Measurements from ENCODE around the gene MITF.

Gene MITF

GRCh38 chr3:69985266-69985665, 246.0 kb downstream of the MITF start:
- FAIRE-seq: no peak

- FAIRE-seq: no peak
Measured at GRCh38 chr3:69986419-69986818, 247.2 kb downstream of the MITF start.

- FAIRE-seq: no peak
Measured at GRCh38 chr3:69987833-69988232, 248.6 kb downstream of the MITF start.

- FAIRE-seq: no peak
Measured at GRCh38 chr3:69993757-69994156, 254.5 kb downstream of the MITF start.

- no peak for FAIRE-seq
Measured at GRCh38 chr3:69994919-69995318, 255.7 kb downstream of the MITF start.

GRCh38 chr3:69997631-69998307, 258.5 kb downstream of the MITF start:
- FAIRE-seq: no peak

GRCh38 chr3:69998759-69999139, 259.5 kb downstream of the MITF start:
- FAIRE-seq: no peak

GRCh38 chr3:69999140-70000027, 260.1 kb downstream of the MITF start, which contains the start of gene SAMMSON:
Gene SAMMSON, plus strand, starts transcription at chr3:69999733.
- FAIRE-seq: no peak

GRCh38 chr3:70000028-70000410, 260.8 kb downstream of the MITF start:
- no peak for FAIRE-seq

- no peak for FAIRE-seq
Measured at GRCh38 chr3:70000563-70001081, 261.4 kb downstream of the MITF start.

GRCh38 chr3:70003119-70003518, 263.9 kb downstream of the MITF start:
- no peak for FAIRE-seq

- FAIRE-seq: no peak
Measured at GRCh38 chr3:70006089-70006488, 266.8 kb downstream of the MITF start.

- no peak for FAIRE-seq
Measured at GRCh38 chr3:70010346-70010745, 271.1 kb downstream of the MITF start.

GRCh38 chr3:70011582-70011981, 272.3 kb downstream of the MITF start:
- FAIRE-seq: no peak

Data from TTC549 (cell line).